ENCODE results near the gene PLEKHH3. TPM values are rescaled to one million over a fixed set of nuclear protein-coding genes. Genes with fewer than 3 reads are reported as not detected.

The PLEKHH3 gene
- total RNA-seq, 4 donors from 2014 or later, result 41.0 to 55.8 (median 55.1) TPM

DNA sequence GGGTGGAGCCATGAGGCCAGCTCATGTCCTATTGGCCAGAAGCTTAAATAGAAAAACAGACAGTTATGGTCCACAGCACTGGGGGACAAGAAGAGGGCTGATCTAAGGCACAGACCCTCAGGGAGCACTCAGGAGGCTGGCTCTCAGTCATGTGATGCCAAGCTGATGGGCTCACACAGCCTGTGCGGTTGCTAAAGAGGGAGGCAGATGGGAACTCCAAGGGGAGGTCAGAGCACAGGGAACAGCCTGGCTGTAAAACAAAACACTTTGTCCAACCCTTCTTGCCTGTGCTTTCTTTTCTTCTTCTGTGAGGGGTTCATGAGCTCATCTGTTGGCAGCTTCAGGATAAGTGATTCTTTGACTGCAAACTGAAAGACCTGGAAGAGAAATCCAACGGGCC lies 32.8 kb upstream of the PLEKHH3 start:
- H3K4me1 ChIP-seq, result no peaks in the 10 kb centered on the region
- 43 to 75% methylated on average over 1 to 2 of the region's 2 CpGs for WGBS, 2 donors
- H3K27ac ChIP-seq, result no peak overlapping the region
- no peaks in the 10 kb centered on the region for H3K27me3 ChIP-seq
- intact Hi-C loops (cut with DNase I), result no loop called here
- no peaks in the 10 kb centered on the region for H3K9me3 ChIP-seq
- no peak for TF ChIP-seq POLR2A (IDR thresholded peaks at IDR 0.05)
- TF ChIP-seq, protein P1, sequence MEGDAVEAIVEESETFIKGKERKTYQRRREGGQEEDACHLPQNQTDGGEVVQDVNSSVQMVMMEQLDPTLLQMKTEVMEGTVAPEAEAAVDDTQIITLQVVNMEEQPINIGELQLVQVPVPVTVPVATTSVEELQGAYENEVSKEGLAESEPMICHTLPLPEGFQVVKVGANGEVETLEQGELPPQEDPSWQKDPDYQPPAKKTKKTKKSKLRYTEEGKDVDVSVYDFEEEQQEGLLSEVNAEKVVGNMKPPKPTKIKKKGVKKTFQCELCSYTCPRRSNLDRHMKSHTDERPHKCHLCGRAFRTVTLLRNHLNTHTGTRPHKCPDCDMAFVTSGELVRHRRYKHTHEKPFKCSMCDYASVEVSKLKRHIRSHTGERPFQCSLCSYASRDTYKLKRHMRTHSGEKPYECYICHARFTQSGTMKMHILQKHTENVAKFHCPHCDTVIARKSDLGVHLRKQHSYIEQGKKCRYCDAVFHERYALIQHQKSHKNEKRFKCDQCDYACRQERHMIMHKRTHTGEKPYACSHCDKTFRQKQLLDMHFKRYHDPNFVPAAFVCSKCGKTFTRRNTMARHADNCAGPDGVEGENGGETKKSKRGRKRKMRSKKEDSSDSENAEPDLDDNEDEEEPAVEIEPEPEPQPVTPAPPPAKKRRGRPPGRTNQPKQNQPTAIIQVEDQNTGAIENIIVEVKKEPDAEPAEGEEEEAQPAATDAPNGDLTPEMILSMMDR (IDR thresholded peaks at IDR 0.05), result no peak
- peaks cover 48 to 99% (median 81%) of the 10 kb centered on the region in 3 donors for H3K36me3 ChIP-seq
- H3K4me3 ChIP-seq, result no peak overlapping the region
- no peak for DNase-seq

DNA sequence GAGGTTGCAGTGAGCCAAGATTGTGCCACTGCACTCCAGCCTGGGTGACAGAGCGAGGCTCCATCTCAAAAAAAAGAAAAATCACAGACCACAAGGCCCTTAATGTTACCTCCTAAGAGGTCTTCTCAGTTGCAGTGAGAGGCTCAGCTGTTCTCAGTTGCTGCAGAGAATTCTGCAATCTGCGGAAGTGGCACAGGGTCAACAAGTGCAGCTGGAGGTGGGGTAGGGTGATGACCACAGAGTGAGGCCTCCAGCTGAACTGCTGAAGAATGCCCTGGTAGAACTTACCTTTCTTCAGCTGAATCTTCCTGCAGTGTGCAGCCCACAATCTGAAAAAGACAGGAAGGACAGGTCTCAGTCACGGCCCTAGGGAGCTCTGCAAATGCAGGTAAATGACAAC lies 31.8 kb upstream of the PLEKHH3 start:
- H3K27ac ChIP-seq, result no peak overlapping the region
- H3K36me3 ChIP-seq, result peaks cover 56 to 100% (median 91%) of the 10 kb centered on the region in 3 donors
- 93 to 100% methylated on average over 2 to 3 of the region's 3 CpGs for WGBS, 2 donors
- H3K4me3 ChIP-seq, result no peak overlapping the region
- H3K9me3 ChIP-seq, result no peaks in the 10 kb centered on the region
- no peaks in the 10 kb centered on the region for H3K27me3 ChIP-seq
- DNase-seq, result no peak
- TF ChIP-seq, protein P1 (IDR thresholded peaks at IDR 0.05), result no peak
- TF ChIP-seq POLR2A (IDR thresholded peaks at IDR 0.05), result no peak
- no peaks in the 10 kb centered on the region for H3K4me1 ChIP-seq
- intact Hi-C loops (cut with DNase I), result no loop called here

DNA sequence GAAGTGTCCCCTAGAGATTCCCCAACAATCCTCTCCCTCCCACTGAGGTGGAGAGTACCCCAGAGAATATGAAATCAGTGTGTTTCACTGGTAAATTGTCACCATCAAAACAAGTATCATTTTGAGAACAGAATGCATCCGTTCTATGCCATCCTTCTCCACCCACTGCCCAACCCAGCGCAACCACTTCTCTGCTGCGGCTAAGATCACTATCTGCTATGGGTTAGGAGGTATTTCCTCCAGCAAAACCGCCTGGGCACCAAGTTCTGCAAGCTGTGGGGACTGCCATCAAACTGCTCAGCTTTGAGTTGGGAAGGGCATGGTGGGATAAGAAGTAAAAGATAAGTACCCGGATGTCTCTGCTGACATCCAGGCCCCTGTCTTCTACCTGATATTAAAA lies 29.9 kb upstream of the PLEKHH3 start:
- peaks cover 53 to 100% (median 93%) of the 10 kb centered on the region in 3 donors for H3K36me3 ChIP-seq
- no peak for DNase-seq
- intact Hi-C loops (cut with DNase I), result no loop called here
- no peak overlapping the region for H3K27ac ChIP-seq
- no peaks in the 10 kb centered on the region for H3K9me3 ChIP-seq
- no peak for TF ChIP-seq POLR2A (IDR thresholded peaks at IDR 0.05)
- TF ChIP-seq, protein P1 (IDR thresholded peaks at IDR 0.05), result no peak
- H3K4me3 ChIP-seq, result no peak overlapping the region
- WGBS, 2 donors, result 58 to 75% methylated on average over 5 of the region's 5 CpGs
- H3K27me3 ChIP-seq, result no peaks in the 10 kb centered on the region
- no peaks in the 10 kb centered on the region for H3K4me1 ChIP-seq

DNA sequence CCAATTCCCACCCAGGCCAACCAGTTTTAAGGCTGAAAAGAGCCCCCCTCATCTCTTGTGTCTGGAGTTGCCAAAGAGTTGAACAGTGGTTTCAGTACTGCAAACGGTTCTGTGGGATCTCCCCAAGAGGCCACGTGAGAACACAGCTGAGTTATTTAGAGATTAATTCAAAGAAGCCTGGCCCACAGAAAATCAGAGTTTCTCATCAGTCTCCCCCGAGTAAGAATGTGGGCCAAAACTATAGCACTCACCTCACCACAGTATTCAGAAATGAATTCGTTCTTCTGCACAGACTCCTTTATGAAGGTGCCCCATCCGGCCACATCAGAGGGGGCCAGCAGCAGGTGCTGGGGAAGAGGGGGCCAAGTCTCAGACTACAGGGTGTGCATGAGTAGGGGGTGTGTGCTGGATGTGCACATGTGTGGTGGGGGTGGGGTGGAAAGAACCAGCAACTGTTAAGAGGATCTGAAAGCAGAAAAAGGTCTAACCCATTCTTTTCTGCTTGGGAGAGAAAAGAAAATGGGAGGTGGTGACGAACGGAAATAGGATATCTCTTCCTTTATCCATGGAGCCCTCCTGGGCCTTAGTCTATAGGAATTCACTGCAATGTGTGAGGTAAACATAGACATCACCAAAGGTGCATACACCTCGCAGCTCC lies 28.2 kb upstream of the PLEKHH3 start:
- DNase-seq, result no peak
- H3K4me1 ChIP-seq, result no peaks in the 10 kb centered on the region
- no peaks in the 10 kb centered on the region for H3K27me3 ChIP-seq
- H3K36me3 ChIP-seq, result peaks cover 45 to 100% (median 86%) of the 10 kb centered on the region in 3 donors
- H3K4me3 ChIP-seq, result no peak overlapping the region
- intact Hi-C loops (cut with DNase I), result no loop called here
- WGBS, 2 donors, result 69 to 71% methylated on average over 7 to 8 of the region's 8 CpGs
- TF ChIP-seq, protein P1 (IDR thresholded peaks at IDR 0.05), result no peak
- TF ChIP-seq POLR2A (IDR thresholded peaks at IDR 0.05), result no peak
- no peak overlapping the region for H3K27ac ChIP-seq
- no peaks in the 10 kb centered on the region for H3K9me3 ChIP-seq

DNA sequence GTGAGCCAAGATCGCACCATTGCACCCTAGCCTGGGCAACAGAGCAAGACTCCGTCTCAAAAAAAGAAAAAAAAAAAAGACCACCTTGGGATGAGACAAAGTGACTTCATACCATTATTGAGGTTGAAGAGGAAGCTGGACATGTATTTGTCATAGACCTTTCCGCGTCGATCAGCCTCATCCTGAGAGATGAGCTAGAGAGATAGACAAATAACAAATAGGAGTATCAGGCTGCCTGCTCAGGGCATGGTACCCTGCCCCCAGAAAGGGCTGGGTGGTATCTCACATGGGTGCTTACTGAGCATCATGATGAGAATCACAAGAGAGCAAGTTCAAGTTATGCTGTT lies 27.7 kb upstream of the PLEKHH3 start:
- H3K4me1 ChIP-seq, result peaks cover 0 to 4% (median 0%) of the 10 kb centered on the region in 3 donors
- peaks cover 40 to 100% (median 81%) of the 10 kb centered on the region in 3 donors for H3K36me3 ChIP-seq
- no peak overlapping the region for H3K4me3 ChIP-seq
- TF ChIP-seq POLR2A (IDR thresholded peaks at IDR 0.05), result no peak
- TF ChIP-seq, protein P1 (IDR thresholded peaks at IDR 0.05), result no peak
- DNase-seq, result no peak
- no peaks in the 10 kb centered on the region for H3K27me3 ChIP-seq
- intact Hi-C loops (cut with DNase I), result no loop called here
- no peak overlapping the region for H3K27ac ChIP-seq
- WGBS, 2 donors, result 83 to 96% methylated on average over 5 of the region's 5 CpGs
- no peaks in the 10 kb centered on the region for H3K9me3 ChIP-seq

All from esophagus squamous epithelium (tissue), 5 donors.